SK-N-SH treated with all-trans-retinoic acid at 6 μM for 48 hours (cell line): Measurements from ENCODE around the gene MRPL2.
A peak's percentile ranks its signal among the peaks of the same experiment; 100 is the strongest.

ENCODE experiments used
- ATAC-seq: fragments of 200-7000 bp; cut with Tn5 transposase; 3 replicates; pipeline ENCODE4 v1.9.1; 2020; ENCODE audit warnings: mild to moderate bottlenecking, moderate library complexity
- ARNTL ChIP-seq: fragments of 450-650 bp; formaldehyde crosslinking; IDR thresholded peaks from 2 replicates; pipeline ENCODE4 v1.5.0; 2020; ENCODE audit warnings: low read depth, mild to moderate bottlenecking, moderate library complexity, borderline replicate concordance
- BACH2 ChIP-seq: fragments of 250-450 bp; sonication (Bioruptor Pico); IDR thresholded peaks from 2 replicates; pipeline ENCODE4 v1.9.0; 2021; ENCODE audit warnings: mild to moderate bottlenecking, borderline replicate concordance
- CSDC2 ChIP-seq: fragments of 250-450 bp; sonication (Bioruptor Pico); IDR thresholded peaks from 2 replicates; pipeline ENCODE4 v1.5.0; 2020; ENCODE audit warnings: mild to moderate bottlenecking, moderate library complexity
- ESRRG ChIP-seq: fragments of 250-450 bp; sonication (Bioruptor Pico); IDR thresholded peaks from 2 replicates; pipeline ENCODE4 v1.6.1; 2021; ENCODE audit warnings: mild to moderate bottlenecking
- GLIS3 ChIP-seq: fragments of 250-450 bp; sonication (Bioruptor Pico); IDR thresholded peaks from 2 replicates; pipeline ENCODE4 v1.5.0; 2020; ENCODE audit warnings: mild to moderate bottlenecking, moderate library complexity
- ISL1 ChIP-seq: fragments of 250-450 bp; sonication (Bioruptor Pico); IDR thresholded peaks from 2 replicates; pipeline ENCODE4 v2.1.2; 2022; ENCODE audit warnings: mild to moderate bottlenecking, moderate library complexity
- OSR1 ChIP-seq: fragments of 250-450 bp; sonication (Bioruptor Pico); IDR thresholded peaks from 2 replicates; pipeline ENCODE4 v1.8.0; 2022; ENCODE audit warnings: moderate library complexity, mild to moderate bottlenecking, inconsistent platforms
- PPARA ChIP-seq: fragments of 250-450 bp; sonication (Bioruptor Pico); IDR thresholded peaks from 2 replicates; pipeline ENCODE4 v1.5.0; 2020; ENCODE audit warnings: mild to moderate bottlenecking, borderline replicate concordance
- RARB ChIP-seq: fragments of 250-450 bp; sonication (Bioruptor Pico); IDR thresholded peaks from 2 replicates; pipeline ENCODE4 v1.8.0; 2021; ENCODE audit warnings: mild to moderate bottlenecking, moderate library complexity
- SNAI2 ChIP-seq: fragments of 250-450 bp; sonication (Bioruptor Pico); IDR thresholded peaks from 2 replicates; pipeline ENCODE4 v1.5.0; 2020; ENCODE audit warnings: mild to moderate bottlenecking, moderate library complexity
- TCF4 ChIP-seq: fragments of 250-450 bp; sonication (Bioruptor Pico); IDR thresholded peaks from 2 replicates; pipeline ENCODE4 v1.8.0; 2021; ENCODE audit warnings: mild to moderate bottlenecking, moderate library complexity, borderline replicate concordance
- TOX ChIP-seq: fragments of 250-450 bp; sonication (Bioruptor Pico); IDR thresholded peaks from 2 replicates; pipeline ENCODE4 v1.8.0; 2021; ENCODE audit warnings: mild to moderate bottlenecking, moderate library complexity, borderline replicate concordance
- TSHZ2 ChIP-seq: fragments of 250-450 bp; sonication (Bioruptor Pico); IDR thresholded peaks from 2 replicates; pipeline ENCODE4 v1.5.0; 2020; ENCODE audit warnings: mild to moderate bottlenecking, moderate library complexity
- ZC3H10 ChIP-seq: fragments of 250-450 bp; sonication (Bioruptor Pico); IDR thresholded peaks from 2 replicates; pipeline ENCODE4 v1.5.1; 2021; ENCODE audit warnings: mild to moderate bottlenecking, moderate library complexity
- ZFP30 ChIP-seq: fragments of 450-650 bp; formaldehyde crosslinking; IDR thresholded peaks from 2 replicates; pipeline ENCODE4 v1.5.0; 2022; ENCODE audit warnings: mild to moderate bottlenecking, moderate library complexity
- ZNF565 ChIP-seq: fragments of 450-650 bp; formaldehyde crosslinking; conservative IDR thresholded peaks from 2 replicates; pipeline ENCODE4 v1.5.0; 2020; ENCODE audit warnings: low read depth, mild to moderate bottlenecking, moderate library complexity
- ZNF8 ChIP-seq: fragments of 450-650 bp; formaldehyde crosslinking; IDR thresholded peaks from 2 replicates; pipeline ENCODE4 v1.5.0; 2020; ENCODE audit warnings: mild to moderate bottlenecking, moderate library complexity
- TF ChIP-seq, protein P1 (sequence below): fragments of 250-450 bp; sonication (Bioruptor Pico); IDR thresholded peaks from 2 replicates; pipeline ENCODE4 v1.5.1; 2020; ENCODE audit warnings: low read depth, mild to moderate bottlenecking, moderate library complexity
- TF ChIP-seq, protein P2 (sequence below): fragments of 250-450 bp; sonication (Bioruptor Pico); IDR thresholded peaks from 2 replicates; pipeline ENCODE4 v1.5.1; 2021; ENCODE audit warnings: mild to moderate bottlenecking, moderate library complexity
- TF ChIP-seq, protein P3 (sequence below): fragments of 250-450 bp; sonication (Bioruptor Pico); IDR thresholded peaks from 2 replicates; pipeline ENCODE4 v1.8.0; 2020; ENCODE audit warnings: mild to moderate bottlenecking, moderate library complexity, borderline replicate concordance
- TF ChIP-seq, protein P4 (sequence below): fragments of 250-450 bp; sonication (Bioruptor Pico); IDR thresholded peaks from 2 replicates; pipeline ENCODE4 v1.8.0; 2021; ENCODE audit warnings: low read depth, mild to moderate bottlenecking, moderate library complexity, borderline replicate concordance

Gene MRPL2

GRCh38 chr6:43055966-43056365, 3.3 kb downstream of the MRPL2 start:
- TF ChIP-seq ISL1 (CRISPR knock-in tag) (no peak), TSHZ2 (CRISPR knock-in tag) (no peak)
- no peak for ATAC-seq

- no peak for ATAC-seq
- TF ChIP-seq TOX (CRISPR knock-in tag), result no peak
- TF ChIP-seq, protein P1, sequence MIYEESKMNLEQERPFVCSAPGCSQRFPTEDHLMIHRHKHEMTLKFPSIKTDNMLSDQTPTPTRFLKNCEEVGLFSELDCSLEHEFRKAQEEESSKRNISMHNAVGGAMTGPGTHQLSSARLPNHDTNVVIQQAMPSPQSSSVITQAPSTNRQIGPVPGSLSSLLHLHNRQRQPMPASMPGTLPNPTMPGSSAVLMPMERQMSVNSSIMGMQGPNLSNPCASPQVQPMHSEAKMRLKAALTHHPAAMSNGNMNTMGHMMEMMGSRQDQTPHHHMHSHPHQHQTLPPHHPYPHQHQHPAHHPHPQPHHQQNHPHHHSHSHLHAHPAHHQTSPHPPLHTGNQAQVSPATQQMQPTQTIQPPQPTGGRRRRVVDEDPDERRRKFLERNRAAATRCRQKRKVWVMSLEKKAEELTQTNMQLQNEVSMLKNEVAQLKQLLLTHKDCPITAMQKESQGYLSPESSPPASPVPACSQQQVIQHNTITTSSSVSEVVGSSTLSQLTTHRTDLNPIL (CRISPR knock-in tag), result no peak
- TF ChIP-seq CSDC2, result no peak
- TF ChIP-seq, protein P2, sequence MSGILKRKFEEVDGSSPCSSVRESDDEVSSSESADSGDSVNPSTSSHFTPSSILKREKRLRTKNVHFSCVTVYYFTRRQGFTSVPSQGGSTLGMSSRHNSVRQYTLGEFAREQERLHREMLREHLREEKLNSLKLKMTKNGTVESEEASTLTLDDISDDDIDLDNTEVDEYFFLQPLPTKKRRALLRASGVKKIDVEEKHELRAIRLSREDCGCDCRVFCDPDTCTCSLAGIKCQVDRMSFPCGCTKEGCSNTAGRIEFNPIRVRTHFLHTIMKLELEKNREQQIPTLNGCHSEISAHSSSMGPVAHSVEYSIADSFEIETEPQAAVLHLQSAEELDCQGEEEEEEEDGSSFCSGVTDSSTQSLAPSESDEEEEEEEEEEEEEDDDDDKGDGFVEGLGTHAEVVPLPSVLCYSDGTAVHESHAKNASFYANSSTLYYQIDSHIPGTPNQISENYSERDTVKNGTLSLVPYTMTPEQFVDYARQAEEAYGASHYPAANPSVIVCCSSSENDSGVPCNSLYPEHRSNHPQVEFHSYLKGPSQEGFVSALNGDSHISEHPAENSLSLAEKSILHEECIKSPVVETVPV, result no peak
- no peak for TF ChIP-seq OSR1 (CRISPR knock-in tag)
- TF ChIP-seq ZNF8 (CRISPR knock-in tag), result no peak
- TF ChIP-seq BACH2, result no peak
- TF ChIP-seq TCF4 (CRISPR knock-in tag), result no peak
- TF ChIP-seq ESRRG, result no peak
- no peak for TF ChIP-seq ISL1 (CRISPR knock-in tag)
- no peak for TF ChIP-seq PPARA
- TF ChIP-seq ZFP30 (CRISPR knock-in tag), result no peak
- TF ChIP-seq ZNF565 (CRISPR knock-in tag), result no peak
- TF ChIP-seq, protein P3, sequence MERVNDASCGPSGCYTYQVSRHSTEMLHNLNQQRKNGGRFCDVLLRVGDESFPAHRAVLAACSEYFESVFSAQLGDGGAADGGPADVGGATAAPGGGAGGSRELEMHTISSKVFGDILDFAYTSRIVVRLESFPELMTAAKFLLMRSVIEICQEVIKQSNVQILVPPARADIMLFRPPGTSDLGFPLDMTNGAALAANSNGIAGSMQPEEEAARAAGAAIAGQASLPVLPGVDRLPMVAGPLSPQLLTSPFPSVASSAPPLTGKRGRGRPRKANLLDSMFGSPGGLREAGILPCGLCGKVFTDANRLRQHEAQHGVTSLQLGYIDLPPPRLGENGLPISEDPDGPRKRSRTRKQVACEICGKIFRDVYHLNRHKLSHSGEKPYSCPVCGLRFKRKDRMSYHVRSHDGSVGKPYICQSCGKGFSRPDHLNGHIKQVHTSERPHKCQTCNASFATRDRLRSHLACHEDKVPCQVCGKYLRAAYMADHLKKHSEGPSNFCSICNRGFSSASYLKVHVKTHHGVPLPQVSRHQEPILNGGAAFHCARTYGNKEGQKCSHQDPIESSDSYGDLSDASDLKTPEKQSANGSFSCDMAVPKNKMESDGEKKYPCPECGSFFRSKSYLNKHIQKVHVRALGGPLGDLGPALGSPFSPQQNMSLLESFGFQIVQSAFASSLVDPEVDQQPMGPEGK, result no peak
- no peak for TF ChIP-seq RARB (CRISPR knock-in tag)
- TF ChIP-seq, protein P4, sequence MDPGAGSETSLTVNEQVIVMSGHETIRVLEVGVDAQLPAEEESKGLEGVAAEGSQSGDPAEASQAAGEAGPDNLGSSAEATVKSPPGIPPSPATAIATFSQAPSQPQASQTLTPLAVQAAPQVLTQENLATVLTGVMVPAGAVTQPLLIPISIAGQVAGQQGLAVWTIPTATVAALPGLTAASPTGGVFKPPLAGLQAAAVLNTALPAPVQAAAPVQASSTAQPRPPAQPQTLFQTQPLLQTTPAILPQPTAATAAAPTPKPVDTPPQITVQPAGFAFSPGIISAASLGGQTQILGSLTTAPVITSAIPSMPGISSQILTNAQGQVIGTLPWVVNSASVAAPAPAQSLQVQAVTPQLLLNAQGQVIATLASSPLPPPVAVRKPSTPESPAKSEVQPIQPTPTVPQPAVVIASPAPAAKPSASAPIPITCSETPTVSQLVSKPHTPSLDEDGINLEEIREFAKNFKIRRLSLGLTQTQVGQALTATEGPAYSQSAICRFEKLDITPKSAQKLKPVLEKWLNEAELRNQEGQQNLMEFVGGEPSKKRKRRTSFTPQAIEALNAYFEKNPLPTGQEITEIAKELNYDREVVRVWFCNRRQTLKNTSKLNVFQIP (CRISPR knock-in tag), result no peak
- no peak for TF ChIP-seq SNAI2 (CRISPR knock-in tag)
- no peak for TF ChIP-seq ARNTL (CRISPR knock-in tag)
- TF ChIP-seq ZC3H10 (CRISPR knock-in tag), result no peak
- TF ChIP-seq GLIS3, result no peak
Measured at GRCh38 chr6:43054206-43054943, 4.9 kb downstream of the MRPL2 start.

DNA sequence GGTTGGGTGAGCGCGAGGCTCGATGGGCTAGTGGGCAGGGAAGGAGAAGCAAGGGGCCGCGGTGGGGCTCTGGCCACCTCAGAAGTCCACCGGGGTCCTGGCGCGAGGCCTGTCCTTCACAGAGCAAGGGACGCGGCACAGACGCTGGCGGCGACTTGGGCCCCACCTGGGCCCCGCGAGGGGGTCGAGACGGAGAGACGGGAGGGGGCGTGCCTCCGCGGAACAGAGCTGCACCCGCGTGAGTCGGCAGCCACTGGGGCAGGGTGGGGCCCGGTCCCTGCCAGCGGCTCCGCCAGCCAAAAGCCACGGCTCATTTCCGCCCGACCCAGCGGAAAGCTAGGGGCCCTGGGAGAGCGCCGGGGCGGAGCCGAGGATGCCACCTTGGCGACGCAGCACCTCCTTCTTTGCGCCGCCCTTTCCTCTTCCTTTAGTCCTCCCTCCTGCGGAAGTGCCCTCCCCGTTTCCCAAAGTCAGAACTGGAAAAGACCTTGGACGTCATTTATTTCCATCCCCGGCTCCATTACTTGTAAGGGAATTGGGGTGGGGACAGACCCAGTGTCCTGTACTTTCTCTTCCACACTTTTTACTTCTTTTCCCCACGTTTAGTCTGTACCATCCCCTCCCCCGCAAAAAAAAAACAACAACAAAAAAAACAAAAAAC, 5.6 kb downstream of the MRPL2 start, which contains the start of gene CUL7:
Gene CUL7, minus strand, starts transcription at position 307 of the 661 bp plus-strand sequence. CDS start 1,063 bp downstream, outside the sequence.
- peak; percentile 98 for ATAC-seq
- TF ChIP-seq GLIS3 (peak; percentile 93), OSR1 (CRISPR knock-in tag) (no peak), TSHZ2 (CRISPR knock-in tag) (no peak), BACH2 (no peak), ZNF565 (CRISPR knock-in tag) (no peak), ESRRG (no peak)
- TF ChIP-seq, protein P2, result no peak; the same call in 1 of the 2 replicates
